Stimulated activated naive CD4-positive, alpha-beta T cell (primary cell): ENCODE results near the gene KCNIP1.

Source experiments
- DNase-seq, 6 experiments: peaks; one replicate each; lab custom pipeline; 2025; lab: John Stamatoyannopoulos, UW

The KCNIP1 gene

GRCh38 chr5:170782438-170782837 lies 278.6 kb downstream of the KCNIP1 start:
- DNase-seq = no peak

- no peak for DNase-seq
These were observed 279.9 kb downstream of the KCNIP1 start, which contains the start of gene GABRP for GRCh38 chr5:170783498-170784247. TSS of gene GABRP (plus strand) at chr5:170783725. CDS start at chr5:170788616, 4,891 bp downstream.

GRCh38 chr5:170785416-170785815 lies 281.6 kb downstream of the KCNIP1 start:
- no peak for DNase-seq
